OCI-LY3 (cell line): ENCODE results near the gene GRIK5.

Experiments used
- H2AFZ ChIP-seq: fragments of 200-600, 300-600 bp; shearing (Covaris generic); 2 replicates; pipeline ENCODE4 v1.6.0; 2014; ENCODE audit warnings: antibody characterized with exemption, low read depth, low read length
- H3K27ac ChIP-seq: fragments of 200-600, 300-600 bp; sonication (generic); 2 replicates; pipeline ENCODE4 v1.5.1; 2014; ENCODE audit warnings: mild to moderate bottlenecking, low read length, moderate library complexity, mixed read lengths
- H3K27me3 ChIP-seq: fragments of 200-600, 300-600 bp; sonication (generic); 2 replicates; pipeline ENCODE4 v1.6.1; 2014; ENCODE audit warnings: low read depth, low read length, mixed read lengths
- H3K36me3 ChIP-seq: fragments of 200-600, 300-600 bp; sonication (generic); replicated peaks from 2 replicates; pipeline ENCODE3; 2014; ENCODE audit warnings: low read depth, low read length, mixed read lengths
- H3K4me1 ChIP-seq: fragments of 300-600, 200-600 bp; sonication (generic); 2 replicates; pipeline ENCODE4 v1.6.1; 2014; ENCODE audit warnings: low read length, mixed read lengths
- H3K4me2 ChIP-seq: fragments of 200-600, 300-600 bp; sonication (generic); 2 replicates; pipeline ENCODE4 v1.6.1; 2014; ENCODE audit warnings: low read length, mixed read lengths
- H3K4me3 ChIP-seq: fragments of 300-600, 200-600 bp; sonication (generic); 2 replicates; pipeline ENCODE4 v1.5.1; 2014; ENCODE audit warnings: antibody characterized with exemption, mild to moderate bottlenecking, low read length, moderate library complexity
- H3K79me2 ChIP-seq: fragments of 300-600, 200-600 bp; shearing (Covaris generic); 2 replicates; pipeline ENCODE4 v1.6.1; 2014; ENCODE audit warnings: mild to moderate bottlenecking, low read length, mixed read lengths
- H3K9ac ChIP-seq: fragments of 300-600, 200-600 bp; shearing (Covaris generic); 2 replicates; pipeline ENCODE4 v1.6.0; 2014; ENCODE audit warnings: mild to moderate bottlenecking, low read length, moderate library complexity
- H3K9me3 ChIP-seq: fragments of 200-600, 300-600 bp; shearing (Covaris generic); 2 replicates; pipeline ENCODE4 v1.6.1; 2014; ENCODE audit warnings: low read length, mixed read lengths; ENCODE audit not compliant: insufficient read depth
- H4K20me1 ChIP-seq: fragments of 200-600, 300-600 bp; sonication (generic); 2 replicates; pipeline ENCODE4 v1.6.1; 2016; ENCODE audit warnings: low read length, mixed read lengths; ENCODE audit not compliant: insufficient read depth
- CTCF ChIP-seq: fragments of 200-600, 300-600 bp; sonication (generic); IDR thresholded peaks from 2 replicates; pipeline ENCODE4 v1.5.1; 2014; ENCODE audit warnings: antibody characterized with exemption, low read length, low read depth
- EZH2phosphoT487 ChIP-seq: fragments of 200-600 bp; shearing (Covaris generic); IDR thresholded peaks from 2 replicates; pipeline ENCODE4 v1.6.1; 2018; ENCODE audit warnings: antibody characterized with exemption, mixed run types, low read depth

Gene GRIK5

GRCh38 chr19:42099336-42099925 lies 29.4 kb upstream of the GRIK5 start:
- Histone ChIP-seq H3K9me3 (no peaks in the 10 kb centered on the region), H2AFZ (no peak overlapping the region), H3K79me2 (peaks cover 29% of the 10 kb centered on the region), H3K4me2 (no peak overlapping the region), H3K9ac (no peak overlapping the region), H3K27ac (no peak overlapping the region), H3K4me3 (no peak overlapping the region), H3K4me1 (no peaks in the 10 kb centered on the region), H3K27me3 (no peaks in the 10 kb centered on the region), H3K36me3 (peaks cover 81% of the 10 kb centered on the region), H4K20me1 (peaks cover 50% of the 10 kb centered on the region)
- no peak for TF ChIP-seq CTCF
- no peak for TF ChIP-seq EZH2phosphoT487

GRCh38 chr19:42098781-42099180 lies 28.8 kb upstream of the GRIK5 start:
- Histone ChIP-seq H3K27me3 (no peaks in the 10 kb centered on the region), H3K4me1 (no peaks in the 10 kb centered on the region), H3K79me2 (peaks cover 23% of the 10 kb centered on the region), H2AFZ (no peak overlapping the region), H4K20me1 (peaks cover 52% of the 10 kb centered on the region), H3K4me2 (no peak overlapping the region), H3K4me3 (no peak overlapping the region), H3K36me3 (peaks cover 81% of the 10 kb centered on the region), H3K27ac (no peak overlapping the region), H3K9me3 (no peaks in the 10 kb centered on the region), H3K9ac (no peak overlapping the region)
- TF ChIP-seq CTCF, result no peak
- TF ChIP-seq EZH2phosphoT487, result no peak

- no peaks in the 10 kb centered on the region for H3K4me1 ChIP-seq
- no peak overlapping the region for H3K9ac ChIP-seq
- no peak overlapping the region for H3K4me3 ChIP-seq
- no peak overlapping the region for H3K4me2 ChIP-seq
- no peak overlapping the region for H2AFZ ChIP-seq
- H4K20me1 ChIP-seq, result peaks cover 47% of the 10 kb centered on the region
- peaks cover 14% of the 10 kb centered on the region; the same call in 1 of the 2 replicates for H3K79me2 ChIP-seq
- peaks cover 76% of the 10 kb centered on the region for H3K36me3 ChIP-seq
- H3K9me3 ChIP-seq, result no peaks in the 10 kb centered on the region
- no peak overlapping the region for H3K27ac ChIP-seq
- TF ChIP-seq CTCF (no peak), EZH2phosphoT487 (no peak)
- H3K27me3 ChIP-seq, result no peaks in the 10 kb centered on the region
Measured at GRCh38 chr19:42097461-42097860, 27.5 kb upstream of the GRIK5 start.

- Histone ChIP-seq H3K4me3 (no peak overlapping the region), H3K79me2 (peaks cover 7% of the 10 kb centered on the region; the same call in 1 of the 2 replicates), H3K36me3 (peaks cover 73% of the 10 kb centered on the region), H3K9me3 (no peaks in the 10 kb centered on the region), H3K4me1 (no peaks in the 10 kb centered on the region), H3K9ac (no peak overlapping the region), H3K27ac (no peak overlapping the region), H4K20me1 (peaks cover 49% of the 10 kb centered on the region), H2AFZ (no peak overlapping the region), H3K4me2 (no peak overlapping the region), H3K27me3 (no peaks in the 10 kb centered on the region)
- no peak for TF ChIP-seq EZH2phosphoT487
Measured at GRCh38 chr19:42096255-42096837, 26.3 kb upstream of the GRIK5 start.
